ENCODE data around the gene FUT7.

Gene FUT7

DNA sequence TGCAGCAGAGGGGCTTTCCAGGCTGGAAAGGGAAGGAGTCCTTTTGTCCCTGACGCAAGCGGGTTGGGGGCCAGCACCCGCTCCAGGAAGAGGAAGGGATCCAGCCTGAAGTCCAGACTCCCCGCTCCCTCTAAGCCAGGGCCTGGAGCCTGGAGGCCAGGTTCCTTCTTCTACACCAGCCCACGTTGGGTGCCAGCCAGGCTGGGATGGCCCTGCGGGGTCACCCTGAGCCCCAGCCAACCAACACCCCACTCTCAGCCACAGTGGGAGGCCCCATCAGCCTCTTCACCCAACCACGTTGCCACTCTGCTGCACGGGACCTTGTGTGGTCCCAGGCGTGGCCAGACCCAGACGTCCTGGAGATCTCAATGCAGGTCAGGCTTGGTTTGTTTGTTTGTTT lies 970 bp upstream of the FUT7 start:
- no peak for DNase-seq

- DNase-seq = no peak
Observed at GRCh38 chr9:137030538-137031527, 1.1 kb downstream of the FUT7 start.

GRCh38 chr9:137030006-137030405 lies 1.9 kb downstream of the FUT7 start:
- DNase-seq = no peak

DNA sequence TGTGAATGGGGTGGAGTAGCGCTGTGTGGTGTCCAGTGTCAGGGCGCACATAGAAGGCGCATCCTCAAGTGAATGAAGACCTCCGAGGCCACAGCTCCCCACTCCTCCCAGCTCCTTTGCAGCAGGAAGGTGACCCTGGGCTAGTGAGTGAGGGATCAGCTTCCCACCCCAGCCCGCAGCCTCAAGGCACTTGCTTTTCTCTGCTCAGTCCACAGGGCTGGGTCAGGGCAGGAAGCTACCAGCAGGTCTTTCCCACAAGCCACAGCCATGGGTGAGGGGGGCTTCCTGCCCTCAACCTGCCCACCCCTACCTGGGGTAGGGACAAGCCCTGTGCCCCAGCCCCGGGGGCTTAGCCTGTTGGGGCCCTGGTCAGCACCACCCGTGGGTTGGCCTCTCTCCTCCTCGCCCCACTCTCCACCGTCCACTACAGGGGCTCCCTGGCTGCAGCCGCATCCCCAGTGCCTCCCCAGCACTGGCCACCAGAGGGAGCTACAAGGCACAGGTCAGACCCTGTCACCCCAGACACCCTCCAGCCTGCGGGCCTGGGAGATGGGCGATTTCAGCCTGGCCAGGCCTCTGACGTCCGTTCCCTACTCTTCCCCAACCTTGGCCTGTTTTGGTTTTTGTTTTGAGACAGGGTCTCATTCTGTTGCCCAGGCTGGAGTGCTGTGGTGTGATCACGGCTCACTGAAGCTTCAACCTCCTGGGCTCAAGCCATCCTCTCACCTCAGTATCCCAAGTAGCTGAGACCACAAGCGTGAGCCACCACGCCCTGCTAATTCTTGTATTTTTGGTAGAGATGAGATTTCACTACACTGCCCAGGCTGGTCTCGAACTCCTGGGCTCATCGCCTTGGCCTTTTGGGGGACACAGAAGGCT lies 2.6 kb downstream of the FUT7 start:
- DNase-seq = peak; percentile 23 to 65

GRCh38 chr9:137028263-137029057 lies 3.4 kb downstream of the FUT7 start:
- peak in 1 of 2 experiments; percentile 44 for DNase-seq

- peak in 1 of 2 experiments; percentile 39 for DNase-seq
Observed at GRCh38 chr9:137027369-137028262, 4.3 kb downstream of the FUT7 start, which contains the start of gene ABCA2. ABCA2 (minus strand) TSS chr9:137028237; CDS start chr9:137028140, 97 bp downstream.

- no peak for DNase-seq
Observed at GRCh38 chr9:137026828-137027227, 5.1 kb downstream of the FUT7 start.

DNA sequence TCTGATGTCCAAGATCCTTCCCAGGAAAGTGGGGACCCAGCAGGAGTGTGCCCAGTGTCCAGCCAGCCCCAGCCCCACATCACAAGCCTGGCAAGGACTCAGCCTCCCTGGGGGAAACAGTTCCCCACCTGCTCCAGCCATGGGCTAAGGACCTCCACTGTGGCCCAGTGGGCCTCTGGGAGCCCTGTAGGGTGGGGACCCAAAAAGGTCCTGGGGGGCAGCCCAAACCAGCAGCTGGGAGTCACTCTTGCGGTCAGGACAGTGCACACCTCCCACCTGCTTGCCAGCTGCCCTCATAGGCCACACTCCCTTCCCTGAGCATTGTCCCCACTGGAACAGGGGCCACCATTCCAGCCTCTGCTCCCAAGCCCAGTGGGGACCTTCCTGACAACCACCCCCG lies 5.5 kb downstream of the FUT7 start:
- no peak for DNase-seq

DNA sequence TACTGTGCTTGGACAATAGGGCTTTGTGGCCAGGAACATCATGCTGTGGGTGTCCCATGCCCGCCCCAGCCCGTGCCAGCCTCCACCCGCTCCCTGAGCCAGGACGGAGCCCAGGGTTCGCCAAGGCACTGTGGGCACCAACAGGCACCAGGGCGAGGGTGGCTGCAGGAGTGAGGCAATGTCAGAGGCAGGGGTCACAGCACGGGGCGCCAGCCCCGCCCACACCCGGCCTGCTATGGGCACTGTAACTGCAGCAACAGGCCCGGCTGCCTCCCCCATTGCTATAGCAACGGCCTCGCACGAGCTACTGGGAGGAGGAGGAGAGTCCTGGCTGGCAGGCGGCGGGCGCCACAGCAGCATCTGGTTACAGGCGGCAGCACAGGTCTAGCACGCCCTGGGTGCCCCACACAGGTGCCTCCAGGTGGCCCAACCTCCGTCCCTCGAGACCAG lies 6.3 kb downstream of the FUT7 start:
- DNase-seq = no peak

DNA sequence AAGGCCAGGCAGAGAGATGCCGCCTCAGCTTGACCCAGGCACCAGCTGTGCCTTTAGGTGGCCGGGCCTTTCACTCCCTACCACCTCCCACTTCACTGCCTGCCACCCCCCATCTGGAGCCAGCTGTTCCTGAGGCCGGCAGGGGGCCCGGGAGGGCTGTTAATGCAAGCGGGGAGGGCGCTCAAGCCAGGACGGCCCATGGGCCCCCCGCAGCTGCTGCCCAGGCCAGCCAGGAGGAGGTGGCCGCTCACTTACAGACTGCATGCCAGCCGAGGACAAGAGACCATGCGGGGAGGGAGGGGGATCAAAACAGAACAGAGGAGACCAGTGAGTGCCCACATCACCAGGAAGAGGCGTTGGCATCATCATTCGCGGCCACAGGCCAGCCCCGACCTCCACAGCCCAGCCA lies 8.3 kb downstream of the FUT7 start:
- DNase-seq = no peak

DNA sequence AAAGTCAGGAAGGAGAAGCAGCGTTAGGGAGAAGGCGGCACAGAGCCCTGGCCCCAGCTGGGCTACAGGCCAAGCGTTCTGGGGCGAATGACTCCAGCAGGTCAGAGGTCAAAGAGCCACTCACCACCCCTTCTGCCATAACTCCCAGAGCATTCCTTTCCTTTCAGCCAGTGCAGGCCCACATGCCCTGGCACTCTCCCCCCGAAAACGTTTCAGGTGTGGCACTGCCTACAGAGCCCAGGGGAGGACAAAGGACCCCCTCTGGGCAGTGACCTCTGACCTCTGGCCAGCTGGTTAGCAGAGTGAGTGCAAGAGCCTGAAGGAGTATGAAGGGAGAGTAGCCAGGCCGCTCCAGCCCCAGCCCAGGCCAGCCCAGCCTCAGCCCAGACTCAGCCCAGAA lies 8.7 kb downstream of the FUT7 start:
- DNase-seq = no peak

GRCh38 chr9:137022662-137023008 lies 9.3 kb downstream of the FUT7 start:
- DNase-seq = no peak

- peak; percentile 74 to 77 for DNase-seq
Observed at GRCh38 chr9:137021979-137022661, 9.8 kb downstream of the FUT7 start.

DNA sequence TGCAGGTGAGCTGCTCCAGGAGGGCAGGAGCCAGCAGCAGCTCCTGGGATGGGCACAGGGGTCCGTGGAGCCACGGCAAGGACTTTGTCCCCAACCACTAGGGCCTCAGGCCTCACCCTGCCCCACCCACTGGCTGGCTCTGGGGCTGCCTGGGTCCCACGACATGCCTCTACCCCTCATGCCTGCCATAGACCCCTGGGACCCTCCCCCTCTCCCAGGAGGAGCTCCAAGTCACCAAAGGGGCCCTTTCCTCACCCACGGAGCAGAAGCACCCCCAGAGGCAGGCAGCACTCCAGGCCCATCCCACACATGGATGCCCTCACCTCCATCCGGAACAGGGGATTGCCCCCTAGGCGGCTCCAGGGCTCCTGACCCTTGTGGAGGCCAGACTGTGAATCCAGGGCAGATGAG lies 10.3 kb downstream of the FUT7 start:
- DNase-seq = no peak

DNA sequence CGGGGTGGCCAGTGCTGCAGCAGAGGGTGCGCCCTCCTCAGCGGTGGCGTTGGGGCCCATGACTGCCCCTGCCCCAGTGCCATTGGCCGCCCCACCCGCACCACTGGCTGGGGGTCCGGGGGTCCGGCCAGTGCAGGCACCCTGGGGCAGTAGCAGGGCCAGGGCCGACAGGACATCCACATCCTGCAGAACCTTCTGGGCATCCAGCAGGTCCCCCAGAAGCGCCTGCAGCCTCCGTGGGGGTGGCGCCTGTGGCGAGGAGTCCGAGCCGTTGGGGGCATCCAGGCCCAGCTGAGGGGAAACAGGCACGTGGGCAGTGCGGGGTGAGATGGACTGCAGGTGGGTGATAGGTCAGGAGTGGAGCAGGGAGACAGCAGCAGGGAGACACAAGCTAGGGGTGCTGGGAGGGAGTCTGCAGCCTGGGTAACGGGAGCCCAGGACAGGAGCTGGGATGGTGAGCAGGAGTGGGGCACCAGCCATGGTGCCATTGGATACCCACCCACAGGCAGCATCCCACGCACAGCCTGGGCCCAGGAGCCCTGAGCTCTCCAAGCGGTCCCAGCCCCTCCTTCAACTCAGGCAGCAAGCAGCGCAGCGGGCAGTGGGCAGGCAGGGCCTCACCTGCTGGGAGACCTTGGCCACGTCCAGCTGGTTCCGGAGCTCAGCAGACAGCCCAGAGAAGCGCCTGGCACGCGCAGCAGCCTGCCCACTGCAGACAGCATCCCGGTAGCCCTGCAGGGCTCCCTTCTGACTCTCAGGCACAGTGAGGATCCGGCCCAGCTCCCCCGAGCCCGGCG lies 10.9 kb downstream of the FUT7 start:
- no peak for DNase-seq

DNA sequence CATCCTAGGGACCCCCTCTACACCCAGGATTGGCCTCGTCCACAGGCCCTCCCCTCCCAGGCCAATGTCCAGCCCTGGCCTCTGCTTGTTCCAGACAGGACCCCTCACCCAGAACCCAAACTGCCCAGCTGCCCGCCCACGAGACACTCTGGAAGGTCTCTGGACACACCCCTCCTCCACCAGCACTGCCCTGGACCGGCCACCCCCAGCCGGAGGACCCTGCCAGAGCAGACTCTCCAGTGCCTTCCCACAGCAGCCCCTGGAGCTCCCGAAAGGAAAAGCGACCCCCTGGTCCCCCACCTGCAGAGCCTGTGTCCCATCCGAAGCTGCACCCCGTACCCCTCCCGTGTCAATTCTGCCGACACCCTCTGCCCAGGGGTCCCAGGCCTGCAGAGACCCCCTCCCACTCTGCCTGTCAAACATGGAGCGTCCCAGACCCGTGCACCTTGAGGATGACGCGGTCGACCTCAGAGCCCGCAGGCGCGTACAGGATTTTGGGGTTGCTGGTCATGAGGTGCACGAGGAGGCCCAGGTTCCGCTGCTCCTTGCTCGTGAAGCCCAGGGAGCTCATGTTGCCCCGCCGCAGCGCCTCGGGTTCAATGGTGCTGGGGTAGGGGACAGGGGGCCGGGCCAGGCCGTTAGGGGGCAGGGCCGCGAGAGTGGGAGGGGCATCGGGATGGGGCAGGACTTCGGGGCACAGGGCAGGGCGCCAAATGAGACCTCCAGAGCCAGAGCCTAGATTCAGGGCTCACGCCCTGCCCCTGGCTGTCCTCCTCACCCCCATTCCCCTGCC lies 11.8 kb downstream of the FUT7 start:
- no peak for DNase-seq

GRCh38 chr9:137018761-137019559 lies 12.9 kb downstream of the FUT7 start:
- DNase-seq = no peak

GRCh38 chr9:137017791-137018497 lies 13.9 kb downstream of the FUT7 start:
- DNase-seq = no peak
